PC-3 (cell line): Measurements from ENCODE around the gene VASH2. TPM values are rescaled to one million over a fixed set of nuclear protein-coding genes. Genes with fewer than 3 reads are reported as not detected.
A peak's percentile ranks its signal among the peaks of the same experiment; 100 is the strongest.

Experiments used
- ATAC-seq: fragments of 200-7000 bp; cut with Tn5 transposase; 2 replicates; pipeline ENCODE4 v1.9.1; 2020; ENCODE audit warnings: mild to moderate bottlenecking, moderate library complexity
- BruUV-seq: library from RNA; stranded (reverse); fragments of 400-500 nt; replicated peaks from 2 replicates; lab custom pipeline; 2021; lab: Mats Ljungman, UMichigan
- CTCF ChIA-PET: fragments of 300-600 bp; sonication (Branson Sonifier 250); formaldehyde crosslinking; loops from one replicate; lab custom pipeline; 2022; ENCODE audit warnings: antibody characterized with exemption; lab: Charles Lee
- POLR2A ChIA-PET: fragments of 300-600 bp; sonication (Branson Sonifier 250); formaldehyde crosslinking; loops from one replicate; lab custom pipeline; 2022; ENCODE audit warnings: antibody characterized with exemption; ENCODE audit not compliant: unreplicated experiment; lab: Charles Lee
- DNase-seq: peaks from one replicate; pipeline ENCODE4 v3.0.0-alpha.2; 2015
- H2AFZ ChIP-seq: fragments of 300-600 bp; sonication (generic); 2 replicates; pipeline ENCODE4 v1.6.0; 2016; ENCODE audit warnings: antibody characterized with exemption, low read length
- H3F3A ChIP-seq: fragments of 300-600 bp; sonication (generic); one replicate; pipeline ENCODE4 v1.6.0; 2017; ENCODE audit warnings: antibody characterized with exemption, low read length, control low read depth, mild to moderate bottlenecking; ENCODE audit not compliant: unreplicated experiment
- H3K27ac ChIP-seq: fragments of 300-600 bp; sonication (generic); 2 replicates; pipeline ENCODE4 v1.5.1; 2016; ENCODE audit warnings: mild to moderate bottlenecking, low read length
- H3K27me3 ChIP-seq: fragments of 300-600 bp; sonication (generic); 2 replicates; pipeline ENCODE4 v1.6.1; 2016; ENCODE audit warnings: low read length, mixed read lengths
- H3K36me3 ChIP-seq: fragments of 300-600 bp; sonication (generic); 2 replicates; pipeline ENCODE4 v1.6.1; 2016; ENCODE audit warnings: low read depth, mixed run types, low read length, mixed read lengths
- H3K4me1 ChIP-seq: fragments of 300-600 bp; sonication (generic); 2 replicates; pipeline ENCODE4 v1.5.1; 2016; ENCODE audit warnings: low read length; ENCODE audit not compliant: insufficient read depth
- H3K4me2 ChIP-seq: fragments of 300-600 bp; sonication (generic); 2 replicates; pipeline ENCODE4 v1.6.0; 2016; ENCODE audit warnings: low read length
- H3K4me3 ChIP-seq: fragments of 300-600 bp; sonication (generic); 2 replicates; pipeline ENCODE4 v1.5.1; 2016; ENCODE audit warnings: mild to moderate bottlenecking, low read length, mixed read lengths
- H3K79me2 ChIP-seq: fragments of 300-600 bp; sonication (generic); 2 replicates; pipeline ENCODE4 v1.6.1; 2017; ENCODE audit warnings: low read length, mixed read lengths
- H3K9ac ChIP-seq: fragments of 300-600 bp; sonication (generic); 2 replicates; pipeline ENCODE4 v1.6.0; 2016; ENCODE audit warnings: mild to moderate bottlenecking, low read length
- H3K9me2 ChIP-seq: fragments of 300-600 bp; sonication (generic); replicated peaks from 2 replicates; pipeline ENCODE4 v1.6.1; 2016; ENCODE audit warnings: mixed run types, low read length, mixed read lengths
- H3K9me3 ChIP-seq: fragments of 300-600 bp; sonication (generic); 2 replicates; pipeline ENCODE4 v1.6.1; 2016; ENCODE audit warnings: low read length, mixed read lengths
- H4K20me1 ChIP-seq: fragments of 300-600 bp; sonication (generic); 2 replicates; pipeline ENCODE4 v1.6.1; 2016; ENCODE audit warnings: low read length, mixed read lengths
- EZH2 ChIP-seq: fragments of 300-600 bp; sonication (generic); IDR thresholded peaks from one replicate; pipeline ENCODE4 v1.6.1; 2017; ENCODE audit warnings: antibody characterized with exemption, mild to moderate bottlenecking, low read length; ENCODE audit not compliant: unreplicated experiment
- EZH2phosphoT487 ChIP-seq: fragments of 300-600 bp; sonication (generic); IDR thresholded peaks from 2 replicates; pipeline ENCODE4 v1.6.1; 2018; ENCODE audit warnings: mild to moderate bottlenecking, antibody characterized with exemption, low read length, borderline replicate concordance
- intact Hi-C: fragments of 100-400 bp; cut with micrococcal nuclease; formaldehyde crosslinking; loops from 2 replicates; pipeline ENCODE4 v1.9.0; 2023
- total RNA-seq: library from RNA; depleted of rRNA; stranded (reverse); fragments of >200 nt; gene quantifications from 2 replicates; pipeline ENCODE4 v1.2.3, GENCODE V29; 2014
- TF ChIP-seq, protein P1 (sequence below): fragments of 300-600 bp; sonication (generic); conservative IDR thresholded peaks from 2 replicates; pipeline ENCODE4 v1.5.1; 2017; ENCODE audit warnings: antibody characterized with exemption, low read depth, mild to moderate bottlenecking, low read length

Gene VASH2
- total RNA-seq, 1 experiment from 2014 or later, result 4.7 TPM

DNA sequence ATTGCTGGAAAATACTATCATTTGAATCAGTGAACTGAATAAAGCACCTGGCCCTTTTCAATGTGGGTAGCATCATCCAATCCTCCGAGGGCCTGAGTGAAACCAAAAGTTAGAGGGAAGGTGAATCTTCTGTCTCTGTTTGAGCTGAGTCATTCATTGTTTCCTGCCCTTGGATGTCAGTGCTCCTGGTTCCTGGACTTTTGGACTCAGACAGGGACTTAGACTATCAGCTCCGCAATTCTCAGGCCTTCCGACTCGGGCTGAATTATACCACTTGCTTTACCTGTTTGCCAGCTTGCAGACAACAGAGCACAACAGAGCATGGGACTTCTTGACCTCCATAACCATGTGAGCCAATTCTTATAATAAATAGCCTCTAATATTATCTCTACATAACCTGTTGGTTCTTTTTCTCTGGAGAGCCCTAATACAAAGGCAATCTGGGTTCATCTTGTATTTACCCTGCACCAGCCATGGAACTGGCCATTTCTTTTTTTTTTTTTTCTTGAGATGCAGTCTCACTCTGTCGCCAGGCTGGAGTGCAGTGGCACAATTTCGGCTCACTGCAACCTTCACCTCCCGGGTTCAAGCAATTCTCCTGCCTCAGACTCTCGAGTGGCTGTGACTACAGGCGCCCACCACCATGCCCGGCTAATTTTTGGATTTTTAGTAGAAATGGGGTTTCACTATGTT lies 19.2 kb upstream of the VASH2 start:
- BruUV-seq, result no TSS peak
- no peaks in the 10 kb centered on the region for H3F3A ChIP-seq
- no peak overlapping the region for H3K4me2 ChIP-seq
- DNase-seq (peak; percentile 22), ATAC-seq (peak; percentile 74)
- TF ChIP-seq EZH2phosphoT487 (no peak), EZH2 (no peak)
- TF ChIP-seq, protein P1, sequence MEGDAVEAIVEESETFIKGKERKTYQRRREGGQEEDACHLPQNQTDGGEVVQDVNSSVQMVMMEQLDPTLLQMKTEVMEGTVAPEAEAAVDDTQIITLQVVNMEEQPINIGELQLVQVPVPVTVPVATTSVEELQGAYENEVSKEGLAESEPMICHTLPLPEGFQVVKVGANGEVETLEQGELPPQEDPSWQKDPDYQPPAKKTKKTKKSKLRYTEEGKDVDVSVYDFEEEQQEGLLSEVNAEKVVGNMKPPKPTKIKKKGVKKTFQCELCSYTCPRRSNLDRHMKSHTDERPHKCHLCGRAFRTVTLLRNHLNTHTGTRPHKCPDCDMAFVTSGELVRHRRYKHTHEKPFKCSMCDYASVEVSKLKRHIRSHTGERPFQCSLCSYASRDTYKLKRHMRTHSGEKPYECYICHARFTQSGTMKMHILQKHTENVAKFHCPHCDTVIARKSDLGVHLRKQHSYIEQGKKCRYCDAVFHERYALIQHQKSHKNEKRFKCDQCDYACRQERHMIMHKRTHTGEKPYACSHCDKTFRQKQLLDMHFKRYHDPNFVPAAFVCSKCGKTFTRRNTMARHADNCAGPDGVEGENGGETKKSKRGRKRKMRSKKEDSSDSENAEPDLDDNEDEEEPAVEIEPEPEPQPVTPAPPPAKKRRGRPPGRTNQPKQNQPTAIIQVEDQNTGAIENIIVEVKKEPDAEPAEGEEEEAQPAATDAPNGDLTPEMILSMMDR, result no peak
- no peaks in the 10 kb centered on the region for H3K27me3 ChIP-seq
- no peaks in the 10 kb centered on the region for H4K20me1 ChIP-seq
- no peaks in the 10 kb centered on the region for H3K9me2 ChIP-seq
- no peaks in the 10 kb centered on the region for H3K36me3 ChIP-seq
- H3K9ac ChIP-seq, result no peak overlapping the region
- ChIA-PET POLR2A (no interaction called here), CTCF (no interaction called here)
- 0 out of 2 replicates have a peak, but pooled peaks cover 6% of the 10 kb centered on the region for H3K4me1 ChIP-seq
- H3K9me3 ChIP-seq, result no peaks in the 10 kb centered on the region
- H3K79me2 ChIP-seq, result no peaks in the 10 kb centered on the region
- H3K4me3 ChIP-seq, result no peak overlapping the region
- H3K27ac ChIP-seq, result no peak overlapping the region
- intact Hi-C loops, result no loop called here
- no peak overlapping the region for H2AFZ ChIP-seq

DNA sequence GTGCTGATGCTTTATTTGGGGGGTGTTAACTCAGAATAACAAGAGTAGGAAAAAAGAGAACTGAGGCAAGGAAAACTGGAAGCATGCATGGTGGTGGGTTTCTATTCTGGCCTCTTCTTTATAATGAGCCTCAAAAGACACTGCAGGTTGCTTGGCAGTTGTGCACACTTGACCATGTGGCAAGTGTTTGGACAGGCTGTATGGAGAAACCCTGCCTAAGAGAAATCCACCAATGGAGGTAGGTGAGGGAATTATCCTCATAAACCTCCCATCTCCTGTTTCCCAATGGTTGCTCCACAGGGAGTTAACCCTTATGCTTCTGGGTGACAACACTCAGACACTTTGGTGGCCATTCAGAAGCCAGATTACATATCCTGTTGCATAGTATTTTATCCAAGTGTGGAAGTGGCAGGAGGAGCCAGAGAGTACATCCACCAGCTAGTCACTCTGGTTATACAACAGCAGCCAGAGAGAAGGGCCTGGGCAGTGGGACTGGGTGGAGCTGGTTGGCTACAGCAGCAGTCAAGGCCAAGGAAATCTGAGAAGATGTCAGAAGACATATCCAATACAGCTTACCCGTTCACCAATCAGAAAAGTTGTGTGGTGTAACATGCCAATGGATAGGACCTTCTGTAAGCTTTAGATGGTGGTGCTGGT lies 16.4 kb upstream of the VASH2 start:
- CTCF ChIA-PET, result no interaction called here

More for the DNA sequence above, 16.4 kb upstream of the VASH2 start:
- Histone ChIP-seq H4K20me1 (no peaks in the 10 kb centered on the region), H3F3A (no peaks in the 10 kb centered on the region), H3K4me1 (0 out of 2 replicates have a peak, but pooled peaks cover 6% of the 10 kb centered on the region), H3K9me2 (no peaks in the 10 kb centered on the region), H3K9me3 (no peaks in the 10 kb centered on the region), H3K36me3 (no peaks in the 10 kb centered on the region), H3K27ac (no peak overlapping the region), H2AFZ (no peak overlapping the region), H3K27me3 (no peaks in the 10 kb centered on the region), H3K4me2 (no peak overlapping the region), H3K9ac (no peak overlapping the region), H3K79me2 (no peaks in the 10 kb centered on the region), H3K4me3 (no peak overlapping the region)
- POLR2A ChIA-PET, result no interaction called here
- ATAC-seq, result no peak
- no peak for DNase-seq
- no TSS peak for BruUV-seq
- intact Hi-C loops, result no loop called here
- TF ChIP-seq EZH2phosphoT487 (no peak), EZH2 (no peak)
- TF ChIP-seq, protein P1, result no peak
